Renal cortical epithelial cell (primary cell): ENCODE measurements around the gene CRLF1. TPM values are rescaled to one million over a fixed set of nuclear protein-coding genes. Genes with fewer than 3 reads are reported as not detected.
"Not testable (repeated sequence)": the region's sequence is repeated elsewhere in the genome, so short reads cannot be mapped to it uniquely, and the experiment has no call there.

ENCODE experiments used
- DNase-seq: peaks from one replicate; pipeline ENCODE4 v3.0.0-alpha.2; 2011; ENCODE audit warnings: low read depth
- total RNA-seq: library from RNA; depleted of rRNA; stranded (reverse); fragments of >200 nt; gene quantifications from 2 replicates; pipeline ENCODE4 v1.2.3, GENCODE V29; 2014

The CRLF1 gene
- total RNA-seq, 1 donor from 2014 or later = 0.30 TPM

DNA sequence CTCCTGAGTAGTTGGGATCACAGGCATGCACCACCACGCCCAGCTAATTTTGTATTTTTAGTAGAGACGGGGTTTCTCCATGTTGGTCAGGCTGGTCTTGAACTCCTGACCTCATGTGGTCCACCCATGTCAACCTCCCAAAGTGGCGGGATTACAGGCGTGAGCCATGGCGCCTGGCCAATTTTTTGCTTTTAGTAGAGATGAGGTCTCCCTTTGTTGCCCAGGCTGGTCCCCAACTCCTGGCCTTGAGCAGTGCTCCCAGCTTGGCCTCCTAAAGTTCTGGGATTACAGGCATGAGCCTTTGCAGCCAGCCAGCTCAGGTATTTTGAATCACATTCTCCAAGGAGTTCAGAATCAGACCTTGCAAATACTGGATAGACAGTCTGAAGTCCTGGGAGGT, 13.9 kb downstream of the CRLF1 start:
- not testable (repeated sequence) for DNase-seq

- DNase-seq = no peak
Measured at GRCh38 chr19:18591735-18592385, 14.7 kb downstream of the CRLF1 start.

DNA sequence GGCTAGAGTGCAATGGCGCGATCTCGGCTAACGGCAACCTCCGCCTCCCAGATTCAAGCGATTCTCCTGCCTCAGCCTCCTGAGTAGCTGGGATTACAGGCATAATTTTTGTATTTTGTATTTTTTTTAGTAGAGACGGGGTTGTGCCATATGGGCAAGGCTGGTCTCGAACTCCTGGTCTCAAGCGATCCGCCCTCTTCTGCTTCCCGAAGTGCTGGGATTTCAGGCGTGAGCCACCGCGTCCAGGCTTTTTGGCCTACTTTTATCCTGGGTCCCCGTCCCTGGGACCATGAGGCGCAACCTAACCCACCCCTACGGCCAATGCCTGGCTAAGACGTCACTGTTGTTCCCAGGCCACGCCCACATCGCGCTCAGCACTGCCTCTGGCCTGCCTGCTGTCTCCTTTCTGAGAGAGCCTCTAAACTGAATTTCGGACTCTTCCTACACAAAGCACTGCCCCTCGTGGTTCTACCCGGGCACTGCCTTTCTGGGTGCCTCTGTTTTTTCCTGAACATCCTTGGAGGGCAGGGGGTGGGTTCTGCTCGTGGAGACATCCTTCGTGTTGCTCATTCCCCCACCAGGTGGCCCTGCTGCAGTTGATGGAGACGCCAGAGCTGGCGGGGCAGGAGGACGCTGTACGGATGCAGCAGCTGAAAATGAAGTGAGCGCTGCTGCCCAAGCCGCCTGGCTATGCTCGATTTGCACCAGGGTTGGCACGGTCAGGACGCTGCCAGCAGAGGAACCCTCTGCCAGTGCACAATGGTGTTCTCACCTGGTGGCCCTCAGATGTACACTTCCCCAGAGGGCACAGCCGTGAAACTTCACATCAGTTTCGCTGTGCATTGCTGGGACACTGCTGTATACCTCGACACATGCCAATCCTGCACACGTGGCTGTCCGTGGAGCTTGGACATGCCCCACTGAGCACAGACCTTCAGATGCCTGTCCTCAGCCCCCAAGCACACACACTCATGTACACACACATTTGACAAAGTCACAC, 16.0 kb downstream of the CRLF1 start:
- DNase-seq = no peak

- DNase-seq = peak; percentile 26
Measured at GRCh38 chr19:18589380-18590272, 17.0 kb downstream of the CRLF1 start.

GRCh38 chr19:18588611-18589379, 17.8 kb downstream of the CRLF1 start, which contains the start of gene REX1BD:
Gene REX1BD, plus strand, starts transcription at chr19:18588798. Its CDS starts 4 bp downstream, at chr19:18588802.
- peak; percentile 23 for DNase-seq

GRCh38 chr19:18587962-18588610, 18.5 kb downstream of the CRLF1 start:
- no peak for DNase-seq

- no peak for DNase-seq
Measured at GRCh38 chr19:18587561-18587960, 19.0 kb downstream of the CRLF1 start.

GRCh38 chr19:18586306-18586705, 20.3 kb downstream of the CRLF1 start:
- peak; percentile 25 for DNase-seq

DNA sequence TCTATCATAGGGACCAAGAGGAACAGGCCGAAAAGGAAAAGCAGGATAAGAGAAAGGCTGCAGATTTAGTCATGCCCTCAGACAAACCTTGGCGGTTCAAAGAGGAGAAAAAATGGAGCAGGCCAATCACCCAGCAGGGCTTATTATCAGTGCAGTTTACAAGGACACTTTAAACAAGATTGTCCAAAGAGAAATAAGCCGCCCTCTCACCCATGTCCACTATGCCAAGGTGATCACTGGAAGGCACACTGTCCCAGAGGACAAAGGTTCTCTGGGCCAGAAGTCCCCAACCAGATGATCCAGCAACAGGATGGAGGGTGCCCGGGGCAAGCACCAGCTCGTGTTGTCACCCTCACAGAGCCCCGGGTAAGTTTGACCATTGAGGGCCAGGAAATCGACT, 26.3 kb downstream of the CRLF1 start:
- DNase-seq = no peak

GRCh38 chr19:18577365-18577914, 29.2 kb downstream of the CRLF1 start:
- DNase-seq = no peak

GRCh38 chr19:18576383-18576782, 30.2 kb downstream of the CRLF1 start:
- DNase-seq = no peak

- no peak for DNase-seq
Measured at GRCh38 chr19:18574691-18575291, 31.8 kb downstream of the CRLF1 start.

GRCh38 chr19:18571564-18572344, 34.8 kb downstream of the CRLF1 start, which contains the start of gene UBA52:
Gene UBA52, plus strand, starts transcription at chr19:18571857. Its CDS starts 1,444 bp downstream, at chr19:18573301.
- DNase-seq = peak; percentile 85

DNA sequence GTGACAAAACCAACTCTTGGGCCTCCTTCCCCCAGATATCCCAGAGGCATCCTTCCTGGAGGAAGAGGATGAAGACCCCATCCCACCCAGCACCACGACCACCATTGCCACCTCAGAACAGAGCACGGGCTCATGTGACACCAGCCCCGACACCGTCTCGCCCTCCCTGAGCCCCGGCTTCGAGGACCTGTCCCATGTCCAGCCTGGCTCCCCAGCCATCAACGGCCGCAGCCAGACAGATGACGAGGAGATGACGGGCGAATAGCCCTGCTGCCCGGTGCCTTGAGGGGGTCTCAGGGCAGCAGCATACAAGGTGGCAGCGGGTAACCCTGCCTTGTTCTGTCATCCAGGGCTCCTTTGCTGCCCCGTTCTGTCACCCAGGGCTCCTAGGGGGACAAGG, 38.2 kb downstream of the CRLF1 start:
- DNase-seq = no peak

GRCh38 chr19:18566953-18567352, 39.6 kb downstream of the CRLF1 start:
- DNase-seq = no peak

GRCh38 chr19:18562086-18562485, 44.5 kb downstream of the CRLF1 start:
- no peak for DNase-seq

GRCh38 chr19:18559685-18560084, 46.9 kb downstream of the CRLF1 start:
- DNase-seq = no peak

DNA sequence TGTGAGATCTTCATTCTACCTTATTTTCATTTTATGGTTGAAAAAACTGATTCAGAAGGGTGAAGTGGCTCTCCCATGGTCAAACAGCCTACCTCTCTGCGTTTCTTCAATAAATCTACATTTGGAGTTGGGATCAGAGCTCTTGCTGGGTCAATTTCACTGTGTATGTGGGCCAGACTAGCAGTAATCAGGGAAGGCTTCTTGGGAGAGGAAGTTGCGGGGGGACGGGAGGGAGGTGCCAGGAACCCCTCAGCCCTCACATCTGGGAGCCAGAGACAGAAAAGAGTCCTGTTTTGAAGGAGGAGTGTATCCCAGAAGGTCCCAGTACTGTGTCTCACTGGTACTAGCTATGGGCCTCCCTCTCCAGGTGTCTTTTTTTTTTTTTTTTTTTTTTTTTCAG, 48.0 kb downstream of the CRLF1 start:
- no peak for DNase-seq

DNA sequence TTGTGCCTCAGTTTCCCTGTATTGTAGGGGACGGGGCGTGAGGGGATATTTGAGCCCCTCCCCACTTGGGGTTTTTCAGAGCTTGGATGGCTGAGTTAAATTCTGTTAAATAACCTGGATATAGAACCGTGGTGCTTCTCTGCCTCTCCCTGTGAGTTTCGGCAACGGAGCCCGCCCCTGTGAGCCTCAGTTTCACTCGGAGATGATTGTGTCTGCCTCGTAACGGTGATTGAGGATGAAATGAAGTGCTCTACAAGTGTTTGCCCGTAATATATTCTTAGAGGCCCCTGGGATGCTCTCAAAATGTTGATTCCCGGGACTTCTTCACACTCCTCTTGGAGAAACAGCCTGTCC, 48.4 kb downstream of the CRLF1 start:
- DNase-seq = no peak
